Adipocyte (in vitro differentiated cells): ENCODE data around the gene VCAN.
A peak's percentile ranks its signal among the peaks of the same experiment; 100 is the strongest.

Experiments used
- DNase-seq: peaks from one replicate; pipeline ENCODE4 v3.0.0-alpha.2; 2015; ENCODE audit warnings: low read depth
- H3K27me3 ChIP-seq: replicated peaks from 2 replicates; pipeline ENCODE4 v1.7.0; 2013; ENCODE audit warnings: mild to moderate bottlenecking, low read length, moderate library complexity; ENCODE audit not compliant: control insufficient read depth, insufficient read depth
- H3K36me3 ChIP-seq: 2 replicates; pipeline ENCODE4 v1.7.0; 2013; ENCODE audit warnings: low read length, mild to moderate bottlenecking, moderate library complexity; ENCODE audit not compliant: control insufficient read depth, insufficient read depth, severe bottlenecking
- H3K4me1 ChIP-seq: 2 replicates; pipeline ENCODE4 v1.7.0; 2013; ENCODE audit warnings: mild to moderate bottlenecking, low read length, moderate library complexity; ENCODE audit not compliant: control insufficient read depth, insufficient read depth
- H3K4me3 ChIP-seq: 2 replicates; pipeline ENCODE4 v1.7.0; 2013; ENCODE audit warnings: mild to moderate bottlenecking, low read length, moderate library complexity
- H3K9ac ChIP-seq: 2 replicates; pipeline ENCODE4 v1.7.0; 2013; ENCODE audit warnings: mild to moderate bottlenecking, low read length, moderate library complexity
- H3K9me3 ChIP-seq: 2 replicates; pipeline ENCODE4 v1.7.0; 2013; ENCODE audit warnings: mild to moderate bottlenecking, low read length, moderate library complexity; ENCODE audit not compliant: control insufficient read depth

Gene VCAN

GRCh38 chr5:83503662-83504061 lies 32.1 kb downstream of the VCAN start:
- Histone ChIP-seq H3K27me3 (no peaks in the 10 kb centered on the region), H3K36me3 (peaks cover 40% of the 10 kb centered on the region), H3K9ac (no peak overlapping the region), H3K4me1 (peaks cover 11% of the 10 kb centered on the region), H3K4me3 (no peak overlapping the region), H3K9me3 (no peaks in the 10 kb centered on the region)
- peak; percentile 53 for DNase-seq

DNA sequence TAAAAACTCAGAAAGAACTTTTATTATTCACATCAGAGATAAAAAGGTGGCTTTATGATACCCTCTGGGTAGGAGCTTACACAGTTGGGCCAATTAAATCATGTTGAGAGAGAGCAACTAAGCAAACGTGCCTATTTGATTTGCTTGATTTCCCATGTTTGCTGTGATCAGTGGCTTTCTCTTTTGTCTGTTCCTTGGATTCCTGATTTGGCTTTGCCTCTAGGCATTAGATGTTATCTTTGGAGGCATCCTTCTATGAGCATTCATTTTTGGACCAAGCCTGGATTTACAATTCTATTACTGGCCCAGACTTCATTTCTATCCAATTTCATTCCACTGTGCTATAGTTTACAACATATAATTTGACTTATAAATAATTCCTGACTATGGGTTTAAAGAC lies 35.9 kb downstream of the VCAN start:
- Histone ChIP-seq H3K27me3 (no peaks in the 10 kb centered on the region), H3K9ac (no peak overlapping the region), H3K4me1 (peaks cover 29% of the 10 kb centered on the region), H3K9me3 (no peaks in the 10 kb centered on the region), H3K36me3 (peaks cover 27% of the 10 kb centered on the region), H3K4me3 (no peak overlapping the region)
- peak; percentile 59 for DNase-seq

- Histone ChIP-seq H3K9ac (peak overlapping the region; percentile 37), H3K27me3 (no peaks in the 10 kb centered on the region), H3K4me3 (peak overlapping the region; percentile 65), H3K36me3 (peaks cover 31% of the 10 kb centered on the region), H3K4me1 (peaks cover 32% of the 10 kb centered on the region), H3K9me3 (no peaks in the 10 kb centered on the region)
- peak; percentile 61 for DNase-seq
Observed at GRCh38 chr5:83509540-83509939, 38.0 kb downstream of the VCAN start.

GRCh38 chr5:83510260-83510659 lies 38.7 kb downstream of the VCAN start:
- Histone ChIP-seq H3K4me1 (peaks cover 32% of the 10 kb centered on the region), H3K27me3 (no peaks in the 10 kb centered on the region), H3K36me3 (peaks cover 38% of the 10 kb centered on the region), H3K9me3 (no peaks in the 10 kb centered on the region), H3K9ac (peak overlapping the region; percentile 37), H3K4me3 (peak overlapping the region; percentile 65)
- DNase-seq = no peak

DNA sequence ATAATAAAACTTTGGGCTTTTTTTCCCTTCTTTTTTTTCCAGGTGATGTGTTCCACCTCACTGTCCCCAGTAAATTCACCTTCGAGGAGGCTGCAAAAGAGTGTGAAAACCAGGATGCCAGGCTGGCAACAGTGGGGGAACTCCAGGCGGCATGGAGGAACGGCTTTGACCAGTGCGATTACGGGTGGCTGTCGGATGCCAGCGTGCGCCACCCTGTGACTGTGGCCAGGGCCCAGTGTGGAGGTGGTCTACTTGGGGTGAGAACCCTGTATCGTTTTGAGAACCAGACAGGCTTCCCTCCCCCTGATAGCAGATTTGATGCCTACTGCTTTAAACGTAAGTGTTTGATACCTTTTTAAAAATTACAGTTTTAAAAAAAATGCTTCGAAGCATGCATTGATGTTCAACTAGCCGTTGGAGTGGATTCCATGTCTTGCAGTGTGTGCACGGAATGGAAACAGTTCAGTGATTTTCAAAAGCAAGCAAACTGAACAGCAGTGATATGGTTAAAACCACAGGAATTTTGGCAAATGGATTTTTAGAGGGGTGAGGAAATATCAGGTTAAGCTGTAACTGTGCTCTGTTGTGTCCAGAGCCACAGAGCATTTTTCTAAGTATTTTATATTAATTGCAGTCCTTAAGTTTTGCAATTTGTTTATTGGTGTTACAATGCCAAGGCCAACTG lies 40.7 kb downstream of the VCAN start:
- H3K4me1 ChIP-seq = peaks cover 39% of the 10 kb centered on the region
- no peaks in the 10 kb centered on the region for H3K27me3 ChIP-seq
- peak; percentile 45 for DNase-seq
- no peak overlapping the region for H3K9ac ChIP-seq
- no peak overlapping the region for H3K4me3 ChIP-seq
- no peaks in the 10 kb centered on the region for H3K9me3 ChIP-seq
- peaks cover 29% of the 10 kb centered on the region for H3K36me3 ChIP-seq

GRCh38 chr5:83513081-83513480 lies 41.5 kb downstream of the VCAN start:
- Histone ChIP-seq H3K9me3 (no peaks in the 10 kb centered on the region), H3K9ac (peak overlapping the region; percentile 6), H3K36me3 (peaks cover 29% of the 10 kb centered on the region), H3K4me1 (peaks cover 48% of the 10 kb centered on the region), H3K4me3 (no peak overlapping the region), H3K27me3 (no peaks in the 10 kb centered on the region)
- peak; percentile 56 for DNase-seq

DNA sequence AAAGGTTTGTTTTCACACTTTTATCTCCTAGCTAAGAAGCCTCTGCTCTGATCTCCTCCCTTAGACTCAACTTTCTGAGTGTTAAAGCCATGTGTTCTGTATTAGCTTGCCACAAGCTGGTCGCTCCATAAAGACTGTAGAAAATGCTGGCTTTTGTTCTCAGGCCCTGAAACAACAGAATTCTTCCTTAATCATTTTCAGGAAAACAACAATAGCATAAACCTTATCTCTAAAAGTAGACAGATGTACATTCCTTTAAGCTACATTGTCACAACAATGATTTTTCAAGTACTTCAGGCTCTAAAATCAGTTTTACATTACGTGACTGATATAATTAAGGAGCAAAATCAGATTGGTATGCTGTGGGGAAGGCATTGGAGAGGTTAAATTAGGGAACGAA lies 41.9 kb downstream of the VCAN start:
- DNase-seq = peak; percentile 55

GRCh38 chr5:83516377-83516776 lies 44.8 kb downstream of the VCAN start:
- H3K9ac ChIP-seq = no peak overlapping the region
- H3K36me3 ChIP-seq = peaks cover 53% of the 10 kb centered on the region
- H3K4me1 ChIP-seq = peaks cover 46% of the 10 kb centered on the region
- H3K9me3 ChIP-seq = no peaks in the 10 kb centered on the region
- no peak overlapping the region for H3K4me3 ChIP-seq
- no peak for DNase-seq
- no peaks in the 10 kb centered on the region for H3K27me3 ChIP-seq

More for the DNA sequence above, 41.9 kb downstream of the VCAN start:
- Histone ChIP-seq H3K9me3 (no peaks in the 10 kb centered on the region), H3K36me3 (peaks cover 29% of the 10 kb centered on the region), H3K4me1 (peaks cover 52% of the 10 kb centered on the region), H3K27me3 (no peaks in the 10 kb centered on the region), H3K9ac (peak overlapping the region; percentile 6), H3K4me3 (no peak overlapping the region)

DNA sequence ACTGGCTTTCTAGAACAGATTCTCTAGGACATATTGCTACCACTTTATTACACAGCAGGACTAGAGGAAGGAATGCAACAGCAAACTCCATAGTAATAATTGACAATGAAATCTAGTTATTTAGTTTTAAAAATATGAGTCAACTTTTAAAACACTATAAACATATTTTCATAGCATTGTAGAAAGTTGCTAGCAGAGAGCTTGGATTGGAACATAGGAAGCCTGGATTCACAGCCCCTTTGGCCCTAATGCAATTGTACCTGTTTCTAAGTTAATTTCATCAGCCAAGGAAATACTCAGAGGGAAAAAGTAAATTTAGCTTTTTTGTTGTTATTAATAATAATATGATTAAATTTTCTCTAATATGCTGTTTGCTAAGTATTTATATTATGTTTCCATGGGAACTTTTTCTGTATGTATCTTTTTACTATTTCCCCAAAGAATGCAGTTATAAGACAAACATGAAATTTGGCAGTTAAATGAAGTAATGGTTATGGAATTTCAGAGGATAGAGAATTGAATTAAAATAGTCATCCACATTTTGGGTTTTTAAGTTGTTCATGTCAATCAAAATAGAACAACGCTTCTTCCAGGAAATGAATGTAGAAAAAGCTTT lies 45.6 kb downstream of the VCAN start:
- no peak overlapping the region for H3K9ac ChIP-seq
- H3K4me3 ChIP-seq = no peak overlapping the region
- no peaks in the 10 kb centered on the region for H3K9me3 ChIP-seq
- H3K27me3 ChIP-seq = no peaks in the 10 kb centered on the region
- peaks cover 44% of the 10 kb centered on the region for H3K4me1 ChIP-seq
- H3K36me3 ChIP-seq = peaks cover 53% of the 10 kb centered on the region
- peak; percentile 60 for DNase-seq

- Histone ChIP-seq H3K9ac (no peak overlapping the region), H3K4me3 (no peak overlapping the region), H3K9me3 (no peaks in the 10 kb centered on the region), H3K4me1 (peaks cover 39% of the 10 kb centered on the region), H3K27me3 (no peaks in the 10 kb centered on the region), H3K36me3 (peaks cover 51% of the 10 kb centered on the region)
- DNase-seq = no peak
Observed at GRCh38 chr5:83517688-83518085, 46.1 kb downstream of the VCAN start.

GRCh38 chr5:83518319-83519061 lies 46.9 kb downstream of the VCAN start:
- Histone ChIP-seq H3K4me1 (peaks cover 31% of the 10 kb centered on the region), H3K27me3 (no peaks in the 10 kb centered on the region), H3K9ac (no peak overlapping the region), H3K9me3 (no peaks in the 10 kb centered on the region), H3K36me3 (peaks cover 54% of the 10 kb centered on the region), H3K4me3 (no peak overlapping the region)
- peak; percentile 77 for DNase-seq
